Muscle layer of duodenum (tissue), 2 donors: Measurements from ENCODE around the gene RSL24D1.

Experiments
- H3K27ac ChIP-seq: one replicate; pipeline ENCODE4 v1.7.0; 2013; ENCODE audit warnings: mild to moderate bottlenecking, low read length
- H3K27me3 ChIP-seq: one replicate; pipeline ENCODE4 v1.7.0; 2013; ENCODE audit warnings: low read depth, mild to moderate bottlenecking, control low read depth, low read length
- H3K36me3 ChIP-seq, 2 donors: one replicate each; pipeline ENCODE4 v1.7.0; 2013; ENCODE audit warnings: low read length in 2 of 2, control low read depth in 1 of 2, mild to moderate bottlenecking in 1 of 2; ENCODE audit not compliant: insufficient read depth in 2 of 2, control insufficient read depth in 1 of 2
- H3K4me1 ChIP-seq, 2 donors: one replicate each; pipeline ENCODE4 v1.7.0; 2013; ENCODE audit warnings: low read length in 2 of 2, mild to moderate bottlenecking in 2 of 2, control low read depth in 1 of 2, moderate library complexity in 1 of 2; ENCODE audit not compliant: insufficient read depth in 2 of 2, control insufficient read depth in 1 of 2
- H3K4me3 ChIP-seq, 2 donors: one replicate each; pipeline ENCODE4 v1.7.0; 2013; ENCODE audit warnings: low read length in 2 of 2, low read depth in 1 of 2, mild to moderate bottlenecking in 1 of 2
- H3K9me3 ChIP-seq, 2 donors: one replicate each; pipeline ENCODE4 v1.7.0; 2013; ENCODE audit warnings: low read length in 2 of 2, control low read depth in 1 of 2, mild to moderate bottlenecking in 1 of 2; ENCODE audit not compliant: control insufficient read depth in 1 of 2
- donor health status: healthy.

Gene RSL24D1

GRCh38 chr15:55202206-55202605 lies 5.5 kb upstream of the RSL24D1 start:
- Histone ChIP-seq H3K4me1 (peaks cover 0 to 6% of the 10 kb centered on the region in 2 donors), H3K36me3 (peaks cover 7 to 11% of the 10 kb centered on the region in 2 donors), H3K27me3 (no peaks in the 10 kb centered on the region), H3K9me3 (no peaks in the 10 kb centered on the region), H3K27ac (no peak overlapping the region), H3K4me3 (no peak overlapping the region)

- no peaks in the 10 kb centered on the region for H3K27me3 ChIP-seq
- peaks cover 0 to 5% of the 10 kb centered on the region in 2 donors for H3K36me3 ChIP-seq
- peaks cover 11 to 27% of the 10 kb centered on the region in 2 donors for H3K4me1 ChIP-seq
- no peak overlapping the region for H3K27ac ChIP-seq
- no peaks in the 10 kb centered on the region for H3K9me3 ChIP-seq
- H3K4me3 ChIP-seq, result no peak overlapping the region
Measured at GRCh38 chr15:55198706-55199105, 2.0 kb upstream of the RSL24D1 start.

- H3K36me3 ChIP-seq, result peaks cover 0 to 5% of the 10 kb centered on the region in 2 donors
- H3K9me3 ChIP-seq, result no peaks in the 10 kb centered on the region
- peak overlapping the region; percentile 79 to 93 for H3K4me3 ChIP-seq
- peaks cover 11 to 27% of the 10 kb centered on the region in 2 donors for H3K4me1 ChIP-seq
- no peaks in the 10 kb centered on the region for H3K27me3 ChIP-seq
- H3K27ac ChIP-seq, result peak overlapping the region; percentile 90
Measured at GRCh38 chr15:55197719-55198118, 978 bp upstream of the RSL24D1 start.

- Histone ChIP-seq H3K27me3 (no peaks in the 10 kb centered on the region), H3K36me3 (peaks cover 0 to 7% of the 10 kb centered on the region in 2 donors), H3K9me3 (no peaks in the 10 kb centered on the region), H3K27ac (peak overlapping the region; percentile 90), H3K4me3 (peak overlapping the region; percentile 79 to 93), H3K4me1 (peaks cover 11 to 27% of the 10 kb centered on the region in 2 donors)
Measured at GRCh38 chr15:55197362-55197705, 593 bp upstream of the RSL24D1 start.

- H3K9me3 ChIP-seq, result no peaks in the 10 kb centered on the region
- peaks cover 11 to 27% of the 10 kb centered on the region in 2 donors for H3K4me1 ChIP-seq
- H3K27ac ChIP-seq, result peak overlapping the region; percentile 90
- H3K4me3 ChIP-seq, result peak overlapping the region; percentile 79 to 93
- H3K36me3 ChIP-seq, result peaks cover 10 to 17% of the 10 kb centered on the region in 2 donors
- H3K27me3 ChIP-seq, result no peaks in the 10 kb centered on the region
Measured at GRCh38 chr15:55195996-55196395, 745 bp downstream of the RSL24D1 start.

GRCh38 chr15:55194256-55194655 lies 2.5 kb downstream of the RSL24D1 start:
- H3K27me3 ChIP-seq, result no peaks in the 10 kb centered on the region
- no peaks in the 10 kb centered on the region for H3K9me3 ChIP-seq
- H3K36me3 ChIP-seq, result peaks cover 14 to 28% of the 10 kb centered on the region in 2 donors
- no peak overlapping the region for H3K27ac ChIP-seq
- H3K4me3 ChIP-seq, result no peak overlapping the region
- peaks cover 11 to 27% of the 10 kb centered on the region in 2 donors for H3K4me1 ChIP-seq

- Histone ChIP-seq H3K9me3 (no peaks in the 10 kb centered on the region), H3K36me3 (peaks cover 38 to 42% of the 10 kb centered on the region in 2 donors), H3K4me1 (no peaks in the 10 kb centered on the region), H3K4me3 (no peak overlapping the region), H3K27ac (no peak overlapping the region), H3K27me3 (no peaks in the 10 kb centered on the region)
Measured at GRCh38 chr15:55186331-55186730, 10.4 kb downstream of the RSL24D1 start.

GRCh38 chr15:55183679-55184078 lies 13.1 kb downstream of the RSL24D1 start:
- H3K4me1 ChIP-seq, result no peaks in the 10 kb centered on the region
- H3K4me3 ChIP-seq, result no peak overlapping the region
- H3K27ac ChIP-seq, result no peak overlapping the region
- no peaks in the 10 kb centered on the region for H3K9me3 ChIP-seq
- H3K36me3 ChIP-seq, result peaks cover 47 to 49% of the 10 kb centered on the region in 2 donors
- no peaks in the 10 kb centered on the region for H3K27me3 ChIP-seq

- H3K27ac ChIP-seq, result no peak overlapping the region
- H3K9me3 ChIP-seq, result no peaks in the 10 kb centered on the region
- no peaks in the 10 kb centered on the region for H3K27me3 ChIP-seq
- H3K4me3 ChIP-seq, result no peak overlapping the region
- no peaks in the 10 kb centered on the region for H3K4me1 ChIP-seq
- peaks cover 38 to 40% of the 10 kb centered on the region in 2 donors for H3K36me3 ChIP-seq
Measured at GRCh38 chr15:55179141-55179540, 17.6 kb downstream of the RSL24D1 start.

GRCh38 chr15:55170361-55170760 lies 26.4 kb downstream of the RSL24D1 start:
- Histone ChIP-seq H3K4me1 (no peaks in the 10 kb centered on the region), H3K27ac (no peak overlapping the region), H3K27me3 (no peaks in the 10 kb centered on the region), H3K9me3 (no peaks in the 10 kb centered on the region), H3K36me3 (no peaks in the 10 kb centered on the region), H3K4me3 (no peak overlapping the region)

- no peak overlapping the region for H3K27ac ChIP-seq
- H3K36me3 ChIP-seq, result no peaks in the 10 kb centered on the region
- no peaks in the 10 kb centered on the region for H3K27me3 ChIP-seq
- no peaks in the 10 kb centered on the region for H3K4me1 ChIP-seq
- no peaks in the 10 kb centered on the region for H3K9me3 ChIP-seq
- no peak overlapping the region for H3K4me3 ChIP-seq
Measured at GRCh38 chr15:55168350-55168974, 28.3 kb downstream of the RSL24D1 start.

- Histone ChIP-seq H3K27ac (no peak overlapping the region), H3K27me3 (no peaks in the 10 kb centered on the region), H3K9me3 (no peaks in the 10 kb centered on the region), H3K4me1 (no peaks in the 10 kb centered on the region), H3K36me3 (no peaks in the 10 kb centered on the region), H3K4me3 (no peak overlapping the region)
Measured at GRCh38 chr15:55164284-55164683, 32.5 kb downstream of the RSL24D1 start.
